Measurements from ENCODE around the gene FLACC1.

Gene FLACC1

GRCh38 chr2:201276511-201276910 is 80.6 kb downstream of the FLACC1 start:
- no peak for DNase-seq (ENCODE audit: low spot score)

GRCh38 chr2:201275990-201276389 is 81.2 kb downstream of the FLACC1 start:
- DNase-seq (ENCODE audit: low spot score), result no peak

DNA sequence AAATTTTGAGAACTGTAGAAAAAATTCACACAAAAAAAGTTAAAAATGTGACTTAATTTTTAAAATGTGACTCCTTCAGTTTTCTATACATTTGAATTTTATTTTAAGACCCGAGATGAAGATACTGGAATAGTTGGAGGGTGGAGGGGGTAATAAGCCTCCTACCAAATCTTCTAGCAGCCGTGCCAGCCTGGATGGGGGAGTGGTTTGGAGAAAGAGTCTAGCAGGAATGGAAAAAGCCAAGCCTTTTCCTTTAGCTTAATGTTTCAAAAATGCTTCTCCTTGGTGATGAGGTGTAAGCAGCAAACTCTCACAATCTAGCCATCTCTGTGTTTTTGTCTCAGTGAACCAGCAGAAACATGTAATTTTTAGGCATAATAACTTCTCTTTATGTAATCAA is 82.1 kb downstream of the FLACC1 start:
- DNase-seq (ENCODE audit: low spot score), result no peak

DNA sequence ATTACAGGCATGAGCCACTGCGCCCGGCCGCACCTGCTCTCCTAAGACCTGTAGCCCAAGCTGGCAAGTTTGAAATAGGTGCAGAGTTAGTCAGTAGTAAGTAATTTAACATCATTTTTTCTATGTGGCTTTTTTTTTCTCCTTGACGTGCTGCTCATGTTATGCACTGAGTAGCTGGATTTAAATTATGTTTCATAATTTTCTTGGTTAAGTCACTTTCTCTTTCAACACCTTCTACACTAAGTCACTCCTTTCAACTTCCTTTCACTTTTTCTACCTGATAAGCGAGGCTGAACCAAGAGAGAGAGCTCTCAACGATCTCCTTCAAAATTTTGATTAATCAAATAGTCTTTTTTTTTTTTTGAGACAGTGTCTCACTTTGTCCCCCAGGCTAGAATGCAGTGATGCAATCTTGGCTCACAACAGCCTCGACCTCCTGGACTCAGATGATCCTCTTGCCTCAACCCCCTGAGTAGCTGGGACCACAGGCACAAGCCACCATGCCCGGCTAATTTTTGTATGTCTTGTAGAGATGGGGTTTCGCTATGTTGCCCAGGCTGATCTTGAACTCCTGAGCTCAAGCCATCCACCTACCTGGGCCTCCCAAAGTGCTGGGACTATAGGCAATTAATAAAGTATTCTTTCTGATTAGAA is 83.7 kb downstream of the FLACC1 start:
- no peak for DNase-seq (ENCODE audit: low spot score)

- no peak for DNase-seq (ENCODE audit: low spot score)
Measured at GRCh38 chr2:201271917-201272316, 85.2 kb downstream of the FLACC1 start.

- DNase-seq (ENCODE audit: low spot score), result no peak
Measured at GRCh38 chr2:201270293-201271001, 86.7 kb downstream of the FLACC1 start.

- no peak for DNase-seq (ENCODE audit: low spot score)
Measured at GRCh38 chr2:201269764-201270163, 87.4 kb downstream of the FLACC1 start.

DNA sequence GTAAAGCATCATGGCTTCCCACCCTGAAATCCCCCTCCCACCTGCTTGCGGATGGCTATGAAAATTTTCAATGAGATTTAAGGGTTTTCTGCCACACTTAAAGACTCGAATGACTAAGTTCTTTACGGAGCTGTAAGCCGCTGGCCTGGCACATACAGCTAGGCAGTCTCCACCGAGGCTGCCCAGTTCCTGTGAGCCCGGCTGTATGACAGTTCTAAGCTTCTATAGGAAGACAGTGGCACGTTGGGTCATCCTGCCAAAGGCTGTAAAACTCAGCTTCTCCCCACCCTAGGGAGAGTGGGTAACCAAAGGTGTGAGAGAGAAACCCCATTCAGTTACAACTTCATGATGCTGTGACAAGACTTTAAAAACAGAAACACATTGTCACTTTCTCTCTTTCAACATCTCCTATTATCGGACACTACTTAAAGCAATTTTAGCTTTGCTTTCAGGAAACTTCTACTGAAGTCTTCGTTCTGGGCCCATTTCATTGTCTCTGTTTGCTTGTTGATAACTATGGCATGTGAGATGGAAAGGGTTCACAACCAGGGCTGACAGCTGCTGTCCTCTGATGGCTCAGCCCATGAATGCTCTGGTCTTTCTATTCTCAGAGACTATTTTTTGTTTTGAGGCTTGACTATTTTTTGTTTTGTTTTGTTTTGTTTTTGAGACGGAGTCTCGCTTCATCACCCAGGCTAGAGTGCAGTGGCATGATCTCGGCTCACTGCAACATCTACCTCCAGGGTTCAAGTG is 89.7 kb downstream of the FLACC1 start:
- DNase-seq (ENCODE audit: low spot score), result no peak

GRCh38 chr2:201266629-201267028 is 90.5 kb downstream of the FLACC1 start:
- DNase-seq (ENCODE audit: low spot score), result no peak

DNA sequence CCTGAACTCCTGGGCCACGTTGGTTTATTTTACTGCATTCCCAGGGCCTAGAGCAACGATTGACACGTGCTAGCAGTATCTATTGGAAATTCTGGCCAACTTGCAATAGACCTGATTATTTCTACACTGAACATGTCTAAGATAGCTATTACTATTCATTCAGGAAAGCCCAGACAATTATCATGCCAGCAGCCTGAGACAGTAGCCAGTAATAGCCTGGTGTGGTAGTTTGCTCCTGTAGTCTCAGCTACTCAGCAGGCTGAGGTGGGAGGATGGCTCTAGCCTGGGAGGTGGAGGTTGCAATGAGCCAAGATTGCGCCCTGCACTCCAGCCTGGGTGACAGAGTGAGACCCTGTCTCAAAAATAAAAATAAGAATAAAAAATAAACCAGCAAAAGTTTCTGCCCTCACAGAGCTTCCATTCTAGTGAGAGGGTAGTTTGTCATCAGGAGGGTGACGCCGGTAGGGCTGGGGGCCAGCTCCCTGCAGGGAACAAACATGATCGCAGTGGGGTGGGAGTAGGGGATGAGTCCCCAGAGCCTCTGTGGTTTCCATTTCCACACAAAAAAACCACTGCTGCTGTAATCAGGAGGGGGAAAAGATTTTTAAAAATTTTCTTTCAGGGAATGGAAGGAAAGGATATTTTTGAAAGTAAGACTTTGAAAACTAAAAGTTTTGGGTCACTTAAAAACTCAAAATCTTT is 92.5 kb downstream of the FLACC1 start:
- no peak for DNase-seq (ENCODE audit: low spot score)

GRCh38 chr2:201263779-201264178 is 93.4 kb downstream of the FLACC1 start:
- DNase-seq (ENCODE audit: low spot score), result no peak

DNA sequence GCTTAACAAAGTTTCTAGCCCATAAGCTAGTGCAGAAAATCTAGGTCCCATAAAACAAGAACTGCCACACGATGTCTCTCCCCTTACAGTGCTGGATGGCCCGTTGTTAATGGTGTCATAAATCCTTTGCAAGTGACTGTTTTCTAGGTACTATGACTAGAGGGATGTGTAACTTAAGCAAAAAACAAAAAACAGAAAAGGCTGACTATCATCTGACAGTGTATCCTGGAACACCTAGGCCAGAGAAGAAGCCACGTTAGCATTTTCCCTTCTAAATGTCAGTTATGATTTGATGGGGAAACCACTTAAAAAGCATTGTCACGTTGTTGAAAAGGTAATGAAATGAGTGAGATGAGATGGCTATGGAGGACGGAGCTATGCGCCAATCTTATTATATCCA is 94.4 kb downstream of the FLACC1 start:
- no peak for DNase-seq (ENCODE audit: low spot score)

DNA sequence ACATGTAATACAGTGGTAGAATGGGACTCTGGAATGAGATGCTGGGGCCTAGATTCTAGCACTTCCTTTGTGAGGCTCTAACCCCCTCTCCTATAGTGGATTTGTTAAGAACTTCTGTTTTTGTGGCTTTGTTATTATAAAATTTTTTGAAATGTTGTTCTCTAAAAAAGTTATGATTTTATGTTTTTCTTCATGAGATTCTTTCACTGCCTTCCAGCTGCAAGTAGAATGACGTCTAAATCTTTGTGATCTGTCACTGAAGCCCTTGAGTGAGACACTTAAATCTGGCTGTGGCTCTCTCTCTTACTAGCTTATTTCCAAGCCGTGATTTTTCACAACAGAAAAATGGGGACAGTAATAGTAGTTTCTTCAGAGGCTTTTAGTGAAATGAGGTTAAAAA is 95.2 kb downstream of the FLACC1 start:
- DNase-seq (ENCODE audit: low spot score), result no peak

DNA sequence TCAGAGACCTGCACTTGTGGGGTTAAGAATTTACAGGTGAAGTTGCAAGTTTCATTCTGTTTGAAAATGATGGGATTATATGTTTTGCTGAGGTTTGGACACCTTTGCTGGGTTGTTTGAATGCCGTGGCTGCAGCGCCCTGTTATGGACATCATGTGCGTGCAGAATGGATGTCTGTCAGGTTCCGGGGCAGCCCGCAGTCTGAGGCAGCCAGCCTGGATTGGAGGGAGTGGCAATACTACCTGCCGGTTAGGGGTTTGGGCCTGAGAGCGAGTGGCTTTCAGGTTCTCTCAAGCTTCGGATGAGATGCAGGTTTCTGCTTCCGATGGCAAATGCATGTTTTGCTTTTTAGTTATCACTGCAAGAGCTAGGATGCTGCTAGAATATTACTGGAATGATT is 95.7 kb downstream of the FLACC1 start:
- no peak for DNase-seq (ENCODE audit: low spot score)

- DNase-seq (ENCODE audit: low spot score), result no peak
Measured at GRCh38 chr2:201260302-201260800, 96.8 kb downstream of the FLACC1 start, which contains the start of gene CASP8. Gene CASP8, plus strand, starts transcription at chr2:201260536. Its CDS starts 5,951 bp downstream, at chr2:201266487.

DNA sequence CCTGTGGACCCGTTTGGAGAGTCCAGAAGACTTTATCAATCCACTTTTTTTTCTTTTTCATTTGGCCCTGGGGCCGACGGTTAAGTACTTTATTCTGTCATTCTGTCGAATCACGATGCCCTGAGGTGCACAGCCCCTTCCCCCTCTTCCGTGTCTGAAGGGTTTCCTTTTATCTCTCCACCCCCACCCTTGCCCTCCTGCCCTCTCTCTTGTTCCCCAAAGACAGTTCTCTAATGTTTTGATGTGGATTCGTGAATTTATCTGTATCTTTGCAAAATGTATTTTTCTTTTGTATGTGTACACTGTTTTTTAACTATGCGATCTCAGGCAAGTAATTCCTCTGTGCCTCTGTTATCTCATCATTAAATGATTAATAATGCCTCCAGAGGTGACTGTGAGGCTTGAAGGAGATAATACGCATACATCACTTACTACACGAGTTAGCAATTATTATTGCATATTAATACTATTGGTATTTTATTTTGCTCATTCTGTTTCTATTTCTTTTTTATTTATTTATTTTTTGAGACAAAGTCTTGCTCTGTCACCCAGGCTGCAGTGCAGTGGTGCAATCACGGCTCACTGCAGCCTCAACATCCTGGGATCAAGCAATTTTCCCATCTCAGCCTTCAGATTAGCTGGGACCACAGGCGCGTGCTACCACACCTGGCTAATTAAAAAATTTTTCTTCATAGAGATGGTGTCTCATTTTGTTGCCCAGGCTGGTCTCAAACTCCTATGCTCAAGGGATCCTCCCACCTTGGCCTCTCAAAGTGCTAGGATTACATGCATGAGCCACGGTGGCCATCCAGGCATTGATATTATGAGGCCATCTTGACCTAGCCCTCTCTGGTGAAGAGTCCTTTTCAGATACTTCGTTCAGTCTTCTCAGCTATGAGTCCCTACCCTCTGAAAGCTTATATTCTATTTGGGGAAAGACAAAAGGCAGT is 98.2 kb downstream of the FLACC1 start:
- no peak for DNase-seq (ENCODE audit: low spot score)

DNA sequence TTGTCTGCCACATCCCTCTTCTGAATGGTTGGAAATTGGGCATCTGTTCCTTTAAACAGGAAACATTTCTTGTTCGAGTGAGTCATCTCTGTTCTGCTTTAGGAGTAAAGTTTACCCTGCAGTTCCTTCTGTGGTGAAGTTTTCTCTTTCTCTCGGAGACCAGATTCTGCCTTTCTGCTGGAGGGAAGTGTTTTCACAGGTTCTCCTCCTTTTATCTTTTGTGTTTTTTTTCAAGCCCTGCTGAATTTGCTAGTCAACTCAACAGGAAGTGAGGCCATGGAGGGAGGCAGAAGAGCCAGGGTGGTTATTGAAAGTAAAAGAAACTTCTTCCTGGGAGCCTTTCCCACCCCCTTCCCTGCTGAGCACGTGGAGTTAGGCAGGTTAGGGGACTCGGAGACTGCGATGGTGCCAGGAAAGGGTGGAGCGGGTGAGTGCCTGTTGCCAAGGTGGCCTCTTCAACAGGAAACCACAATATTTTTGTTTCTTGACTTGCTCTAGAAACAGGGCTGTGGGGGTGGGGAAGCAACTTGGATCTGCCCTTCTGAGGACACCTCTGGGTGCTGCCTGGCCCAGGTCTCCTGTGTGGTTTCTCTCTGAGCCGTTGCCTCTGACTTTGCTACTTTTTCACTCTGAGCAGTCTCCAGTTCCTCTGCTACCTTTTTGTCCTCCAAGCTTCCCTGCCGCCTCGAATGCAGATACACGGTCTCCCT is 99.0 kb downstream of the FLACC1 start:
- no peak for DNase-seq (ENCODE audit: low spot score)

GRCh38 chr2:201257381-201257955 is 99.7 kb downstream of the FLACC1 start:
- no peak for DNase-seq (ENCODE audit: low spot score)

- no peak for DNase-seq (ENCODE audit: low spot score)
Measured at GRCh38 chr2:201256082-201256481, 101.1 kb downstream of the FLACC1 start.
